ENCODE results near the gene GNL1.

GNL1 gene

DNA sequence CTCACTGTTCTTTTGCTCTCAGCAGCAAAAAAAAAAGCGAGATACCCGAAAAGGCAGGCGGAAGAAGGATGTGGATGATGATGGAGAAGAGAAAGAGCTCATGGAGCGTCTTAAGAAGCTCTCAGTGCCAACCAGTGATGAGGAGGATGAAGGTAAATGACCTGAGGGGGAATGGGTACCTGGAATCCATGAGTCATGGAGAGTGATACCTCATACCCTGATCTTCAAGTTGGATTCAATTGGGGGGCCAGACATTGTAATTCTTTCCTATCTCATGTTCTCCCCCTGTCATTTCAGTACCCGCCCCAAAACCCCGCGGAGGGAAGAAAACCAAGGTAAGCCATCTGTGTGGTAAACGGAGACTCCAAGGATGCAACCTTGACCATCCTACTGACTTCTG is 21.8 kb upstream of the GNL1 start:
- Histone ChIP-seq H3K9ac (no peak overlapping the region), H3K4me1 (no peaks in the 10 kb centered on the region), H3K36me3 (ENCODE audit: control insufficient read depth, insufficient read depth, low read length) (no peaks in the 10 kb centered on the region), H3K9me3 (ENCODE audit: control insufficient read depth, low read length) (no peaks in the 10 kb centered on the region), H3K4me2 (ENCODE audit: low read length) (no peak overlapping the region), H3K4me3 (ENCODE audit: low read depth, low read length) (no peak overlapping the region), H3K27ac (no peak overlapping the region), H3K79me2 (peaks cover 13% of the 10 kb centered on the region), H2AFZ (no peak overlapping the region), H3K27me3 (ENCODE audit: control insufficient read depth, insufficient read depth, low read length) (no peaks in the 10 kb centered on the region)
- TF ChIP-seq, protein P1, sequence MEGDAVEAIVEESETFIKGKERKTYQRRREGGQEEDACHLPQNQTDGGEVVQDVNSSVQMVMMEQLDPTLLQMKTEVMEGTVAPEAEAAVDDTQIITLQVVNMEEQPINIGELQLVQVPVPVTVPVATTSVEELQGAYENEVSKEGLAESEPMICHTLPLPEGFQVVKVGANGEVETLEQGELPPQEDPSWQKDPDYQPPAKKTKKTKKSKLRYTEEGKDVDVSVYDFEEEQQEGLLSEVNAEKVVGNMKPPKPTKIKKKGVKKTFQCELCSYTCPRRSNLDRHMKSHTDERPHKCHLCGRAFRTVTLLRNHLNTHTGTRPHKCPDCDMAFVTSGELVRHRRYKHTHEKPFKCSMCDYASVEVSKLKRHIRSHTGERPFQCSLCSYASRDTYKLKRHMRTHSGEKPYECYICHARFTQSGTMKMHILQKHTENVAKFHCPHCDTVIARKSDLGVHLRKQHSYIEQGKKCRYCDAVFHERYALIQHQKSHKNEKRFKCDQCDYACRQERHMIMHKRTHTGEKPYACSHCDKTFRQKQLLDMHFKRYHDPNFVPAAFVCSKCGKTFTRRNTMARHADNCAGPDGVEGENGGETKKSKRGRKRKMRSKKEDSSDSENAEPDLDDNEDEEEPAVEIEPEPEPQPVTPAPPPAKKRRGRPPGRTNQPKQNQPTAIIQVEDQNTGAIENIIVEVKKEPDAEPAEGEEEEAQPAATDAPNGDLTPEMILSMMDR (IDR thresholded peaks at IDR 0.05): no peak

DNA sequence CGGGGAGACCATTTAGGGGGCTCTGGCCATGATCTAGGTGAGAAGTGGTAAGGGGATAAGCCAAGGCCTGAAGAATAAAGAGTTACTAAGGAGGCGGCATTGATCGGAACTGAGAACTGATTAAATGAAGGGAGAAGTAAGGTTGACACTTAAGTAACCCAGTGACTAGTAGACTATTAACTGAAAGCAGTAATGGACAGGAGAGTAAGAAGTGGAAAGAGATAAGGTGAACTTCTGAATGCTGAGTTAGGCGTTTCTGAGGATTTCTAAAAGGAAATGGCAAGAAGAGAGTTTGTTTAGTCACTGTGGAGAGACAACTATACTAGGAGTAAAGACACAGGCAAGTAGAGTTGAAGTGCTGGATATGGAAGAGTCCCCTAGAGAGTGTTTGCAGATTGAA is 16.8 kb upstream of the GNL1 start:
- no peak overlapping the region for H3K4me3 ChIP-seq (ENCODE audit: low read depth, low read length)
- peaks cover 9% of the 10 kb centered on the region for H3K4me1 ChIP-seq
- TF ChIP-seq, protein P1 (IDR thresholded peaks at IDR 0.05): no peak
- no peak overlapping the region for H3K9ac ChIP-seq
- H3K36me3 ChIP-seq (ENCODE audit: control insufficient read depth, insufficient read depth, low read length): no peaks in the 10 kb centered on the region
- no peak overlapping the region for H2AFZ ChIP-seq
- H3K4me2 ChIP-seq (ENCODE audit: low read length): no peak overlapping the region
- H3K27ac ChIP-seq: no peak overlapping the region
- H3K27me3 ChIP-seq (ENCODE audit: control insufficient read depth, insufficient read depth, low read length): no peaks in the 10 kb centered on the region
- peaks cover 35% of the 10 kb centered on the region for H3K79me2 ChIP-seq
- no peaks in the 10 kb centered on the region for H3K9me3 ChIP-seq (ENCODE audit: control insufficient read depth, low read length)

DNA sequence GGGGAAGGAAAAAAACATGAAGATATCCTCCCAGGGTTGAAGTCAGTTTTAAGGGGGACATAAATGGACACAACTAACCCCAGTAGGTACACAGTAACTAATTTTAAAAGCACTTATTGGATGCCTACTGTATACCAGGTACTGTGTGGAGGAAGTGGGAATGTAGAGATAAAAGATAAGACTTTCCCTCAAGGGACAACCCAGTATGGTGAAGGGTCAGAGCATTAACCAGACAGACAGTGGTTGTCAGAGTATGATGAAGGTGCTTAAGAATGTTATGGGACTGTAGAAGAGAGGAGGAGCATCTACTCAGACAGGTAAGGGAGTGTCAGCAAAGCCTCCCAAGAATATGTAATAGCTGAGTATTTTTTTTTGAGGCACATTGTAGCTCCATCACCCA is 15.9 kb upstream of the GNL1 start:
- no peaks in the 10 kb centered on the region for H3K9me3 ChIP-seq (ENCODE audit: control insufficient read depth, low read length)
- H2AFZ ChIP-seq: no peak overlapping the region
- TF ChIP-seq, protein P1 (IDR thresholded peaks at IDR 0.05): no peak
- H3K79me2 ChIP-seq: peaks cover 35% of the 10 kb centered on the region
- no peak overlapping the region for H3K27ac ChIP-seq
- H3K36me3 ChIP-seq (ENCODE audit: control insufficient read depth, insufficient read depth, low read length): no peaks in the 10 kb centered on the region
- no peak overlapping the region for H3K9ac ChIP-seq
- no peaks in the 10 kb centered on the region for H3K27me3 ChIP-seq (ENCODE audit: control insufficient read depth, insufficient read depth, low read length)
- peak overlapping the region; percentile 89 for H3K4me2 ChIP-seq (ENCODE audit: low read length)
- H3K4me3 ChIP-seq (ENCODE audit: low read depth, low read length): peak overlapping the region; percentile 99
- peaks cover 9% of the 10 kb centered on the region for H3K4me1 ChIP-seq

GRCh38 chr6:30571762-30572082 is 15.4 kb upstream of the GNL1 start:
- TF ChIP-seq, protein P1 (IDR thresholded peaks at IDR 0.05): no peak
- Histone ChIP-seq H3K4me2 (ENCODE audit: low read length) (peak overlapping the region; percentile 89), H3K27me3 (ENCODE audit: control insufficient read depth, insufficient read depth, low read length) (no peaks in the 10 kb centered on the region)

GRCh38 chr6:30571075-30571761 is 14.9 kb upstream of the GNL1 start, which contains the start of gene ABCF1:
Gene ABCF1, plus strand, starts transcription at chr6:30571442. Its CDS starts 46 bp downstream, at chr6:30571488.
- no peaks in the 10 kb centered on the region for H3K36me3 ChIP-seq (ENCODE audit: control insufficient read depth, insufficient read depth, low read length)
- no peaks in the 10 kb centered on the region for H3K9me3 ChIP-seq (ENCODE audit: control insufficient read depth, low read length)
- H3K27me3 ChIP-seq (ENCODE audit: control insufficient read depth, insufficient read depth, low read length): no peaks in the 10 kb centered on the region
- H3K4me1 ChIP-seq: peaks cover 9% of the 10 kb centered on the region
- peaks cover 32% of the 10 kb centered on the region for H3K79me2 ChIP-seq
- H3K4me3 ChIP-seq (ENCODE audit: low read depth, low read length): peak within 1 kb of the TSS; percentile 99
- TF ChIP-seq, protein P1 (IDR thresholded peaks at IDR 0.05): no peak
- H3K4me2 ChIP-seq (ENCODE audit: low read length): peak within 1 kb of the TSS; percentile 89
- peak within 1 kb of the TSS; percentile 69 for H2AFZ ChIP-seq
- H3K27ac ChIP-seq: peak within 1 kb of the TSS; percentile 73
- peak within 1 kb of the TSS; percentile 11 for H3K9ac ChIP-seq

More at GRCh38 chr6:30571762-30572082, 15.4 kb upstream of the GNL1 start:
- peak overlapping the region; percentile 73 for H3K27ac ChIP-seq
- H3K36me3 ChIP-seq (ENCODE audit: control insufficient read depth, insufficient read depth, low read length): no peaks in the 10 kb centered on the region
- peaks cover 9% of the 10 kb centered on the region for H3K4me1 ChIP-seq
- H3K9ac ChIP-seq: peak overlapping the region; percentile 2
- peak overlapping the region; percentile 69 for H2AFZ ChIP-seq
- peaks cover 35% of the 10 kb centered on the region for H3K79me2 ChIP-seq
- H3K9me3 ChIP-seq (ENCODE audit: control insufficient read depth, low read length): no peaks in the 10 kb centered on the region
- H3K4me3 ChIP-seq (ENCODE audit: low read depth, low read length): peak overlapping the region; percentile 99
